Measurements from ENCODE around the gene RAD23A. TPM values are rescaled to one million over a fixed set of nuclear protein-coding genes. Genes with fewer than 3 reads are reported as not detected.
A peak's percentile ranks its signal among the peaks of the same experiment; 100 is the strongest.

RAD23A gene
- total and polyA plus RNA-seq, 9 of the 15 experiments (the other 6 are each of a cell fraction or from before 2014, with no cell fraction given): 9.5 to 181 (median 101) TPM

DNA sequence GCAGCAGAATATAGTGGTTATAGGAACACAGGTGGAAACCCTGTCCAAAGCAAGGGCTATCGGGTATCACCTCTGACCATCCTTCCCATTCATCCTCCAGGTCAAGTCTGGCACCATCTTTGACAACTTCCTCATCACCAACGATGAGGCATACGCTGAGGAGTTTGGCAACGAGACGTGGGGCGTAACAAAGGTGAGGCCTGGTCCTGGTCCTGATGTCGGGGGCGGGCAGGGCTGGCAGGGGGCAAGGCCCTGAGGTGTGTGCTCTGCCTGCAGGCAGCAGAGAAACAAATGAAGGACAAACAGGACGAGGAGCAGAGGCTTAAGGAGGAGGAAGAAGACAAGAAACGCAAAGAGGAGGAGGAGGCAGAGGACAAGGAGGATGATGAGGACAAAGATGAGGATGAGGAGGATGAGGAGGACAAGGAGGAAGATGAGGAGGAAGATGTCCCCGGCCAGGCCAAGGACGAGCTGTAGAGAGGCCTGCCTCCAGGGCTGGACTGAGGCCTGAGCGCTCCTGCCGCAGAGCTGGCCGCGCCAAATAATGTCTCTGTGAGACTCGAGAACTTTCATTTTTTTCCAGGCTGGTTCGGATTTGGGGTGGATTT, 2.1 kb upstream of the RAD23A start:
- no peak for FAIRE-seq
- peaks cover 68% of the 10 kb centered on the region for H3K79me2 ChIP-seq (ENCODE audit: control insufficient read depth, insufficient read depth, low read length)
- POLR2A ChIA-PET: interaction anchor here (0.6 to 0.8 kb wide), 2 partner anchors 34 to 58 kb away, joined by 3 read pairs; no protein-coding TSS in a partner anchor
- TF ChIP-seq MBD2 (IDR thresholded peaks at IDR 0.05; ENCODE audit: borderline replicate concordance, low read depth) (no peak), SUPT5H (IDR thresholded peaks at IDR 0.05) (peak; percentile 75), XRCC5 (IDR thresholded peaks at IDR 0.05; ENCODE audit: low read depth, low read length) (no peak), KDM1A (IDR thresholded peaks at IDR 0.05) (0 out of 4 replicates have a peak, but pooled peaks of 1 of the 2 experiments have one; percentile 44), THRAP3 (IDR thresholded peaks at IDR 0.05; ENCODE audit: borderline replicate concordance) (peak; percentile 73; the same call in 1 of the 2 replicates), CREB1 (IDR thresholded peaks at IDR 0.05) (no peak), CREB1 (CRISPR knock-in tag; IDR thresholded peaks at IDR 0.05) (0 out of 2 replicates have a peak, but pooled peaks have one; percentile 41), YBX1 (IDR thresholded peaks at IDR 0.05) (no peak), ZNF263 (CRISPR knock-in tag; IDR thresholded peaks at IDR 0.05; ENCODE audit: borderline replicate concordance) (peak; percentile 76; the same call in 1 of the 2 replicates), ZNF384 (IDR thresholded peaks at IDR 0.05; ENCODE audit: low read depth, low read length) (no peak), ZFX (CRISPR knock-in tag; IDR thresholded peaks at IDR 0.05) (0 out of 2 replicates have a peak, but pooled peaks have one; percentile 33), POLR2A (conservative IDR thresholded peaks at IDR 0.05) (peak; percentile 60), POLR2G (IDR thresholded peaks at IDR 0.05; ENCODE audit: low read depth, low read length) (peak; percentile 28; the same call in 1 of the 2 replicates), PML (IDR thresholded peaks at IDR 0.05; ENCODE audit: low read length) (peak; percentile 76; the same call in 1 of the 2 replicates), POLR2B (IDR thresholded peaks at IDR 0.05; ENCODE audit: low read depth, partially characterized antibody) (peak; percentile 75)
- TF ChIP-seq, protein P1, sequence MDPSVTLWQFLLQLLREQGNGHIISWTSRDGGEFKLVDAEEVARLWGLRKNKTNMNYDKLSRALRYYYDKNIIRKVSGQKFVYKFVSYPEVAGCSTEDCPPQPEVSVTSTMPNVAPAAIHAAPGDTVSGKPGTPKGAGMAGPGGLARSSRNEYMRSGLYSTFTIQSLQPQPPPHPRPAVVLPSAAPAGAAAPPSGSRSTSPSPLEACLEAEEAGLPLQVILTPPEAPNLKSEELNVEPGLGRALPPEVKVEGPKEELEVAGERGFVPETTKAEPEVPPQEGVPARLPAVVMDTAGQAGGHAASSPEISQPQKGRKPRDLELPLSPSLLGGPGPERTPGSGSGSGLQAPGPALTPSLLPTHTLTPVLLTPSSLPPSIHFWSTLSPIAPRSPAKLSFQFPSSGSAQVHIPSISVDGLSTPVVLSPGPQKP (CRISPR knock-in tag; IDR thresholded peaks at IDR 0.05): no peak
- TF ChIP-seq, protein P2, sequence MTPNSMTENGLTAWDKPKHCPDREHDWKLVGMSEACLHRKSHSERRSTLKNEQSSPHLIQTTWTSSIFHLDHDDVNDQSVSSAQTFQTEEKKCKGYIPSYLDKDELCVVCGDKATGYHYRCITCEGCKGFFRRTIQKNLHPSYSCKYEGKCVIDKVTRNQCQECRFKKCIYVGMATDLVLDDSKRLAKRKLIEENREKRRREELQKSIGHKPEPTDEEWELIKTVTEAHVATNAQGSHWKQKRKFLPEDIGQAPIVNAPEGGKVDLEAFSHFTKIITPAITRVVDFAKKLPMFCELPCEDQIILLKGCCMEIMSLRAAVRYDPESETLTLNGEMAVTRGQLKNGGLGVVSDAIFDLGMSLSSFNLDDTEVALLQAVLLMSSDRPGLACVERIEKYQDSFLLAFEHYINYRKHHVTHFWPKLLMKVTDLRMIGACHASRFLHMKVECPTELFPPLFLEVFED (CRISPR knock-in tag; conservative IDR thresholded peaks at IDR 0.05): 0 out of 2 replicates have a peak, but pooled peaks have one; percentile 24
- TF ChIP-seq, protein P3, sequence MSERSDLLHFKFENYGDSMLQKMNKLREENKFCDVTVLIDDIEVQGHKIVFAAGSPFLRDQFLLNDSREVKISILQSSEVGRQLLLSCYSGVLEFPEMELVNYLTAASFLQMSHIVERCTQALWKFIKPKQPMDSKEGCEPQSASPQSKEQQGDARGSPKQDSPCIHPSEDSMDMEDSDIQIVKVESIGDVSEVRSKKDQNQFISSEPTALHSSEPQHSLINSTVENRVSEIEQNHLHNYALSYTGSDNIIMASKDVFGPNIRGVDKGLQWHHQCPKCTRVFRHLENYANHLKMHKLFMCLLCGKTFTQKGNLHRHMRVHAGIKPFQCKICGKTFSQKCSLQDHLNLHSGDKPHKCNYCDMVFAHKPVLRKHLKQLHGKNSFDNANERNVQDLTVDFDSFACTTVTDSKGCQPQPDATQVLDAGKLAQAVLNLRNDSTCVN (CRISPR knock-in tag; IDR thresholded peaks at IDR 0.05): 0 out of 2 replicates have a peak, but pooled peaks have one; percentile 52

More for the DNA sequence above, 2.1 kb upstream of the RAD23A start:
- CTCF ChIA-PET (ENCODE audit: low intra/inter-chr PET ratio): no interaction called here
- DNase-seq (ENCODE audit: extremely low read depth in 1 of 4, low spot score in 3 of 4) (peak in 1 of 4 experiments; percentile 8), ATAC-seq (no peak)
- H3K27me3 ChIP-seq (ENCODE audit: control insufficient read depth in 2 of 2, insufficient read depth in 2 of 2, low read length in 2 of 2): no peaks in the 10 kb centered on the region
- intact Hi-C loops (cut with micrococcal nuclease) (no loop called here), in situ Hi-C loops (cut with MboI) (no loop called here)
- H3K36me3 ChIP-seq (ENCODE audit: control insufficient read depth, insufficient read depth, low read length): peaks cover 76% of the 10 kb centered on the region
- no peak overlapping the region; the same call in 2 of the 3 replicates for H3K27ac ChIP-seq (ENCODE audit: extremely low read depth, low read depth, low read length)
- H4K20me1 ChIP-seq (replicated peaks; ENCODE audit: control insufficient read depth, insufficient read depth, low read length): peaks cover 30% of the 10 kb centered on the region
- WGBS (ENCODE audit: insufficient coverage, low coverage, missing lambda C conversion rate): 82% methylated on average over 12 of the region's 18 CpGs
- no peak overlapping the region for H2AFZ ChIP-seq (ENCODE audit: low read depth, low read length)
- H3K9me1 ChIP-seq (ENCODE audit: control insufficient read depth, insufficient read depth, low read length): peaks cover 13% of the 10 kb centered on the region
- BruUV-seq (replicated peaks): no TSS peak
- peak overlapping the region in 1 of 2 experiments; percentile 82; a peak in 1 of 4 replicates for H3K9ac ChIP-seq (ENCODE audit: insufficient read depth in 1 of 2, low read depth in 2 of 2, low read length in 2 of 2)
- H3K4me2 ChIP-seq (ENCODE audit: insufficient read depth, low read length): peak overlapping the region; percentile 32; the same call in 1 of the 2 replicates
- peaks cover 26 to 39% of the 10 kb centered on the region in 2 experiments for H3K4me1 ChIP-seq (replicated peaks in 1 of 2; ENCODE audit: control insufficient read depth in 2 of 2, insufficient read depth in 2 of 2, low read length in 2 of 2)
- no peak overlapping the region for H3K4me3 ChIP-seq
- H3K9me3 ChIP-seq (replicated peaks; ENCODE audit: control insufficient read depth, insufficient read depth, low read depth, low read length): no peaks in the 10 kb centered on the region

All from K562 (cell line).